GM18519 (cell line): Measurements from ENCODE around the gene MYL12B.
"Not testable (repeated sequence)": the region's sequence is repeated elsewhere in the genome, so short reads cannot be mapped to it uniquely, and the experiment has no call there.

Experiments
- ATAC-seq: cut with Tn5 transposase; IDR thresholded peaks from one replicate; pipeline ENCODE4 v1.9.1; 2021; ENCODE audit warnings: mild to moderate bottlenecking, moderate library complexity; ENCODE audit not compliant: unreplicated experiment, low FRiP score

Gene MYL12B

DNA sequence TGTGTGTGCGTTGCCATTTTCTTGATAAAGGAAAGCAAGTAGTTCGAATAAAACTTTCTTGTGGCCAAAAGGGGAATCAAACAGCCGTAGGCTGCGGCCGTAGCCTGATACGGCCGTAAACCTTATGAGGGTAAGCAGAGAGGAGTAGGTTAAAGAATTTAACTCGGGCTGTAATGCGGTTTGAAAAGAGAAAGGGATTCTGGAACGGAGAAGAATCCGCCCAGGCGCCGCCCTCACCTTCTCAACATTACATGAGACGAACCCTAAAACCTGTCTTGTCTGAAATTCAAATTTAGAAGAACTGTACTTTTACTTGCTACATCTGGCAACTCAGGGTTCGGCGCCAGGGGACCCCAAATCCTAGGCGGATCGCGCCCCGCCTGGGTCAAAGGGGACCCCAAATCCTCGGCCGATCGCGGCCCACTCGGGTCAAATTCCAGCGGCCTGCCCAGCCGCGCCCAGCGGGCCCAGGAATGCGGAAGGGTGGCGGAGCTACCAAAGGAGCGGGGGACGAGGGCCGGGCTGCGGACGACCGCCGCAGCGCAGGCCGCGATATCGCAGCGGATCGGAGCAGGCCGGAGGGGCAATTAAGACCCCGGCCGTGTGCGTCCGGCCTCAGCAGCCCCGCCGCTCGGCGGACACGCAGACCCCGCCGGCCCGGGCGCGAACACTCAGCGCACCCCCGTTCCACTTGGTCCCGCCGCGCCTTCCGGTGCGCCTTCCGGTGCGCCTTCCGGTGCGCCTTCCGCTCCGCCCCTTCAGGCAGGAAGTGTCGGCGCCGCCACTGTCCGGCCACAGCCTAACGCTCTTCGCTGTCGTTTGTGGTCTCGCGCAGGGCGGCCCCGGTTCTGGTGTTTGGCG lies at the start of gene MYL12B:
Gene MYL12B, plus strand, starts transcription at position 761 of the 861 bp plus-strand sequence. CDS start 10,766 bp downstream, outside the sequence.
- ATAC-seq: peak; percentile 76

DNA sequence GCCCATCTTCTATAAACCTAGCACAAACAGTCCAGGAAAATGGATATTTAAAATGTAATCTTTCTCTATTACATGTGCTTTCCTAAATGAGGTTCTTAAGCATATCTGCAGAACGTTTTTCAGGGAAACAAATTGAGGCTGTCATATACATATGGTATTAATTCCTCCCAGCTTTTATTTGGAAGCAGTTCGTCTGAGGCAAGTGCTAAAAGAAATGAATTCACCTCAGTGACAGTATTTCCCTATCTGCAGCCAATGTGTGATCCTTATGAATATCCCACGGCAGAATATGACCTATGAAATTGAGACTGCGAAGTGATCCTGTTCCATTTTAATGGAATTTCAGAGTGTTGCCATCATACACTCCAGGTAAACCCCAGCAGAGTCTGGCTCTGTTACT lies 49.3 kb upstream of the MYL12B start:
- ATAC-seq: no peak

DNA sequence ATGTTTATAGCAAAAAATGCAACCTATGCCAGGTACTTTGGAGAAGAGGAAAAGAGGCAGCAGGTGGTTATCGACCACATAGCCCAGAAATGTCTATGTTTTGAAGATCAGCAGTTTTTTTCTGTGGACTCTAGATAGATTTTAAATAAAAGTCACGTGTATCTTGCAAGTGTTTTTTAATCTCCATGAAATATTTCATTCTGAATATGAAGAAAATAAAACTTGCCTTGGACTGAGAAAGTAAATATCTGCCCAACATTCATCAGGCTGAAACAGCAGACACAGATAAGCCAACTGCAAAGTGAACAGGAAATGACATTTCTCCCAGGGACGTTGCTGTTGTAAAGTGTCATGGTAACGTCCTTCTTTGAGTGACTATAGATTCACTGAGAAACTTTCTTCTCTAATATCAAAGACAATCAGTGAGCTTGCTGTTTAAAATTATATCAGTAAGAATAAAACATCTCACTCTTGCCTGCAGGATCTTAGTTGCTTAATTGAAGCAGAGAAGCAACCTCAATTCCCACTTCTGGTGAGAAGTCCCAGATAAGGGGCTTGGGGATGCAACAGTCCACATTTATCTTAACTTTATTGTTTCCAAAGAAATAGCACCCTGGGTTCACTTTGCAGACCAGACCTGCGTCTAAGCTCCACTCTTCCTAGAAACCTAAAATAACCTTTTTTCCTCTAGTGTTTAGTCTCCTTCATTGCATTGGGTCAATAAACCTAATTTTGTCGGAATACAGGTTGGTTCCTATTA lies 48.5 kb upstream of the MYL12B start:
- no peak for ATAC-seq

DNA sequence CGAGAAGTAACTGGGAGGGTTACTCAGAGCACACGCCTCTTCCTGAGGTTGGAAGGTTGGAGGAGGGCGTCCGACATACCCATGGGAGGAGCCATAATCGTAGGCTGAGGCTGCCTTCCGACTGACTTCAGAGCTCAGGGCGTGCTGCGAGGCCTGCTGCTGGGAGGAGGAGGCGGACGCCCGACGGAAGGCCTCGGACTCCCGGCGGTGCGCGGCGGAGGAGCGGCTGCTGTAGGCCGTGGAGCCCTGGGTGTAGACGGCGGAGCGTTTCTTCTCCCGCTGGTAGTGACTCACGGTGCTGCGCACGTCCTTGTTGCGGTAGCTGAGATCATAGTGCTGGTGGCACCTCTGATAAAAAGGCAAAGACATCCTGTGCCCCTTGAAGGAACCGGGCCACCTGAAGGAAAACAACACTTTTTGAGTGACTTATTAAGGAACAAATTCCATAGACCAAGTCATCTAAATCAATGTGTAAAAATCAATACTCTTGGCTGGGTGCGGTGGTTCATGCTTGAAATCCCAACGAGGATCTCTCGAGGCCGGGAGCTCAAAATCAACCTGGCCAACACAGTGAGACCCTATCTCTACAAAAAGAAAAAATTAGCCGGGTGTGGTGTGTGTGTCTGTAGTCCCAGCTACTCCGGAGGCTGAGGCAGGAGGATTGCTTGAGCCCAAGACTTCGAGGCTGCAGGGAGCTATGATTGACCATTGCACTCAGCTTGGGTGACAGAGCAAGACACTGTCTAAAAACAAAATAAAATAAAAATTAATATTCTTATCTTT lies 46.9 kb upstream of the MYL12B start:
- no peak for ATAC-seq

DNA sequence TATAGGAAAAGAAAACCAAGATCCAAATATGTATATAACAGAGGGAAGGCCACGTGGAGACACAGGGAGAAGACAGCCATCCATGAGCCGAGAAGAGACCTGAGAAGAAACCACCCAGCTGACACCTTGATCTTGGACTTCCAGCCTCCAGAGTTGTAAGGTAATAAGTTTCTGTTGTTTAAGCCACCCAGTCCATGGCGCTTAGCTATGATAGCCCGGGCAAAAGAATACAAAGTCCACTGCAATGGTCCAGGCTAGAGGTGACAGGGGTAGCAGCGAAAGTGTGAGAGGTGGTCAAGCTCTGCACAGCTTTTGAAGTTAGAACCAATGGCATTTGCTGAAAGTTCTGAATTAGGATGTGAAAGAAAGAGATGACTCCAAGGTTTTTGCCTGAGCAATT lies 44.9 kb upstream of the MYL12B start:
- ATAC-seq: no peak

DNA sequence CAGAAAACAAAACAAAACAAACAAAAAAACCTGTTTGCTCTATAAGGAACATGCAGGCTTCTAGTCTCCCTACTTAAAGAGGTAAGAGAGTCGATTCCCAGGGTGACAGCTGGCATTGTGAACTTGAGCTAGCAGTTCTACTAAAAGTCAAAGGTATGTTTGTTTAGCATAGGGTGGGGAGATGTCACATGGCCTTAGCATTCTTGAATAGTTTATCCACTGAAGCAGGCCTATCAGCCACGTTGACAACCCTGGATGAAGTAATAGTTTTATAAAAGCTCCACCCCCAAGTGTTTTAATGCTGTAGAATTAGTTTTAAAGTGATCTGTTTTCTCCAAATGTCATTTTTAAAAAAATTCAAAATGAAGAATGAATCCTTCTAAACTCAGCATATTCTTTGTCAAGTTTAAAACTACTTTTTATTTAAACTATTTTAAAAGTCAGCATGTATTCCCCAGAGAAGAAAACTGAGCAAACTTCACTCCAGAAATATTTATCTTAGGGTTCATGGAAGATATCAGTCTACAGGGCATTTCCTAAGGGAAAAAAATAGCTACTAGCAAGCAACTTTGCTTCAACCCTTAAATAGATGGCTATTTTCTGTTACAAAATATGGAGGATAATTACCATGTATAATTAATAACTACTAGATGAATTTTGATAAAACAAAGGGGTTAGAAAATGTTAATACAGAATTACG lies 43.8 kb upstream of the MYL12B start:
- ATAC-seq: no peak

DNA sequence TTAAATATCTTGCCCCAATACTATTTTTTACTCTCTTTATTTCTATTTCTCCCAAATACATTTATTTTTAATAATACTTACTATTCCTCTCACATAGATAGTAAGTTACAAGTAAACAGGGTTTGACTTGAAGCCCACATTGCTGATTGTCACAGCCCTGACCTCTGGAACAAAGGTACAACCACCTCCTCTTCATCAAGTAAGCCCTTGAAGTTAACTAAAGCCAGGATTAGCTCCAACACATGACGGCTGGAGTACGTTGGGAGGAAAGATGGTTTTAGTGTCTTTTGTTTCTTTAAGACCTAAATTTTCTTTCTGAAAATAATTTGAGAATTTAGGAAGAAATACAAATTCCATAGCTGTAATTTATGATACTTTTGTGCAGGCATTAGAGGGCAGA lies 43.1 kb upstream of the MYL12B start:
- no peak for ATAC-seq

DNA sequence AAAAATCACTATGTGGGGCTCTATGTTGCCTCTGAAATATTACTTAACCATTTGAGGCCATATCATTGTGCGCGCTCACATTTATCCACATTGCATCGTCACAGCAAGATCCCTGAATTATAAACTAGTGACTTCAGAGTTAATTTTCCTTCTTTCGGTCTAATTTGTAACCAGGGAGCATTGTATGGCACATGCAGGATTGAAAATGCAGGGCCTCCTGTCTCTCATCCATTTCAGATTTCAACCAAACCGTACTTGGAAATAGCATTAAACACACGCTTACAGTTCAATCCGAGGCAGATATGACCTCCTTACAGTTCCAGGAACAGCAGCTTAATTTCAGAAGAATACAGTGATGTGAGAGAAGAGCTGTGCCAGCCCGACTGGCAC lies 42.7 kb upstream of the MYL12B start:
- no peak for ATAC-seq

DNA sequence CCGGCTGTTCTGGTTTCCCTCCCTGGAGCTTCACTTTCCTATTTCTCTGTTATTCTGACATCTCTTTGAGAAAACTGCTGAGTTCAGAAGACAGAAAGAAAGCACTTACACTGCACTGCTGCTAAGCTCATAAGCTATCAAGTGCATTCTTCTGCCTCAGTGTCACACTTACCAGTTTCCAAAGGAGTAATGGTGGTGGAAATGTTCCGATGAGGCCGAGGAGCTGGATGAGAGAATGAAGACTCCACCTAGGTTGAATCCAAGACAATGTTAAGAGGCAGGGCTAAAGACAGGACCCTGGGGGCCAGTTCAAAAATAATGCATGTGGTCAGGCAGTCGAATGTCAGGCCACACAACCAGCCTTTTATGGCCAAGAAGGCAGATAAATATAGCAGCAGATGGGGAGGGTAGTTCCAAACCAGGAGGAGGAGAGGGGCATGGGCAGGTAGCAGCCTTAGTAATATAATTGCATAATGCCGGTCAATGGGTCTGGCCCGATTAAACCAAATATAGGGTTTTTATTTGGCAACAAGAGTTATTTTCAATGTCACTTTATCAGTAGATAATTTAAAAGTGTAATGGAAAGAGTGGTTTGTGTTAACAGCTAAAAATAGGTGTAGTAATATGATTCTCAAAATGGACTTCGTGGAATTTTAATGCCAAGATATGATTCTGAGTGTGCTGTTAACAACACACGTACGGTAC lies 42.1 kb upstream of the MYL12B start, which contains the start of gene MYOM1:
Gene MYOM1, minus strand, starts transcription at position 338 of the 705 bp plus-strand sequence. CDS start 4,745 bp downstream, outside the sequence.
- ATAC-seq: no peak

DNA sequence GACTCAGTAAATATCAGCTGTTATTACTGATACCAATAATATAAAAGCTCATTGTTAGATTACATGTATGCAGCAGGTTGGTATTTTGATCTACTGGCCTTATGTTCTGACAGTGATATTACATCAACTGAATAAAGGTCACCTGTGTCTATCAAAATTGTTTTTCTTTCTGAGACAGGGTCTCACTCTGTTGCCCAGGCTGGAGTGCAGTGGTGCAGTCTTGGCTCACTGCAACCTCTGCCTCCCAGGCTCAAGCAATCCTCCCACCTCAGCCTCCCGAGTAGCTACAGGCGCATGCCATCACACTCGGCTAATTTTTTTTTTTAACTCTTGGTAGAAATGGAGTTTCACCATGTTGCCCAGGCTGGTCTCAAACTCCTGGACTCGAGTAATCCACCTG lies 41.1 kb upstream of the MYL12B start:
- not testable (repeated sequence) for ATAC-seq

DNA sequence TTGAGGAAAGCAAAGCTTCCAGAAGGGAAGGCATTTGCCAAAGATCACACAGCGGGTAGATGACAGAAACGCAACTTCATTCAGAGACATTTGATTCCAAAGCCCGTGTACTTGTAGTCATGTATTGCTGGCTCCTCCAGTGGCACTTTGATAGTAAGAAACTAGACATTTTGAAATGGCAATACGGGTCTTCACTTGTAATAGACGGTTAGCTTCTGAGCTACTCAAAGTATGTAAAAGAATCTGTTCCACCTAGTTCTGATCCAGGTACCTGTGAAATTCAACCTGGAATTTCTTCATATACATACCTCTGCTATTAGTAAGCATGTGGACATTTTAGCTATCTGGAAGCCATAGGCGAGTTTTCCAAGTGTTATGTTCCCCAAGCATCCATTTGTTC lies 40.4 kb upstream of the MYL12B start:
- no peak for ATAC-seq

DNA sequence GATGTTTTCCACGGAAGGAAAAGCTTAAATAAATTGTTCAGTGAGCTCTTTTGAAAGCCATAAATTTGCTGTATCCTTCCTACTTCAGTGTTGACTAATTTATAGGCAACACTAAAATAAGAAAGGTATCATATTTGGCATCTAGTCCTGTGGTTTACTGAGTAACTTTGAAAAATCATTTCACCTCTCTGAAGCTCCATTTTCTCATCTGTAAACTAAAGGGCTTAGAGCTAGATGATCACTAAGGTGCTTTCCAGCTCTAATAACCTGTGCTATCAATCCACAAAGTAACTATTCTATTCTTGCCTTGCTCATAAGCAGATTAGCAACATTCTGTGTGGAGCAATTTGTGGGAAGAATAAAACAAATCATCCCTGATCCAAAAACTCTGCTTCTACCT lies 38.6 kb upstream of the MYL12B start:
- ATAC-seq: no peak

DNA sequence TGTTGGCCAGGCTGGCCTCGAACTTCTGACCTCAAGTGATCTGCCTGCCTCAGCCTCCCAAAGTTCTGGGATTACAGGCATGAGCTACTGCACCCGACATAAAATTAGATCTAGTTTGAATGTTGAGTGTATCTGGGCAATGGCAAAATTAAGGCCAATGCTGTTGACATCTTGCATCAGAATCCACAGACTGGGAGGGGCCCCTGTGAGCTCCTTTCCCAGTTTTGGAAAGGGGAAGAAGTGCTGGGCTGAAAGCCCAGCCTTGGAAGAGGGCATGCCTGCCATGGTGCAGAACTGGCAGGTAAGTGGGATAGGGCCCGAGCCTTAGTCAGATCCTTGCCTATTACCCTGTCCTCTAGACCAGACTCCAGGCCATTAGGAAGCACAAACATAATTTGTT lies 37.7 kb upstream of the MYL12B start:
- no peak for ATAC-seq

DNA sequence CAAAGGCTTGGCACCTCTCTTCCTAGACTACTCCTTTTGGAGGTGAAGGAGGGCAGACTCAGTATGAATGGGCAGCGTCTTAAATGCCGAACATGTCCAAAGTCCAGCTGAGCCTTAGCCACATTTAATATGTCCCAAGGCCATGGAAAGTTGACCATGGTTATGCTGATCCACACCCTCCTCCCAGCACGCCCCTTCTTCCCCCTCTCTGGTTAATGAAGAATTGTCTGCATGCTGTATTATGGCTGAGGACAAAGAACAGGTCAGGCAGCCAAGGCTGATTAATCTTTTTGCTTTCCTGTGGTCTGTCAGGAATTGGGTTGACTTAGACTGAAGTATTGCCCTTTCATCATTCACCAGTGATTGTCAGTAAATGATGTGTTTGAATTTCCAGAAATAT lies 36.3 kb upstream of the MYL12B start:
- no peak for ATAC-seq

DNA sequence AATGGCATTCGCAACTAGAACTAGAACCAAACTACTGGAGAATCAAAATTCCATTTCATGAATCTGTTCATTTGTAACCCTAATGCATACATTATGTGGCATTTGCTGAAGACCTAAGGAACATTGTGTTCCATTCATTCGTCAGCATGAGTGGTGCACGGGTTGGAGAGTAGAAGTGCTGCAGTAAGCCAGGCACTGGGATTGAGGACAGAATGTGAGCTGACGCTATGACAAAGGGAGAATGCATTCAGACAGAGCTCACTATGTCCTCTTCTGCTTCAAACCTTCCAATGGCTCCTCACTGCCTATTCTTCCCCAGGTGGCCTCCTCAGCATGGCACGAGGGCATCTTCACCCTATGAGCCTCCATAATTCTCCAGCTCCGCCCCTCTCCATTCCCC lies 35.9 kb upstream of the MYL12B start:
- no peak for ATAC-seq

DNA sequence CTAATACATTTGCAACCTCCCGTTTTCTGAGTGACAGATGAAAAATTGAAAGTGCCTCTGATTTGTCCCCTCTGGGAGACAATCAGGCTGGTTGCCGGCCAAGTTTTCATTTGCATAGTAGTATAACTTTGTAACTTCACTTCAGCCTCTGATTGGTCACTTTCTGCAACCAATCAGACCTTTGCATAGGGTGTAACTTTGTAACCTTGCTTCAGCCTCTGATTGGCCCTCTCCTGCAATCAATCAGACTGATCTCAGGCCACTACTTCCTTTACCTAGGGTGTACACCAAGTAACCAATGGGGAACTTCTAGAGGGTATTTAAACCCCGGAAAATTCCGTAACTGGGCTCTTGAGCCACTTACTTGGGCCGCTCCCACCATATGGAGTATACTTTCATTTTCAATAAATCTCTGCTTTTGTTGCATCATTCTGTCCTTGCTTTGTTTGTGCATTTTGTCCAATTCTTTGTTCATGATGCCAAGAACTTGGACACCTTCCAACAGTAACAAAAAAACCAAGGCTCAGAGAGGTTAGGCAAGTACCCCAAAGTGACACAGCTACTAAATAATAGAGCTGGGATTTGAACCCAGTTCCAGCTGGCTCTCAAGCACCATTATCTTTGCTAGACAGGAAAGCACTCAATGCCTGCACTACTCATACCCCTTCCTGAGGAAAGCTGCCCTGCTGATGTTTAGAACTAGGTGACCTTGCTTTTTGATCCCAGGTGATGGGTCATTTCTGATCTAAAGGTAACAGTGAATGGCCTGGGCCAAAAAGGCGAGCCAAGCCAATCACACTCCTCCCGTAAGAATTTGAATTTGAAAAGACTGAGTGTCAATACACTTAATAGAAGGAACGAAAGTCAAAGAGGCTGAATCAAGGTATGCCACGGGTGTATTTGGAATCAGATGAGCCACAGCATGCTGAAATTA lies 31.3 kb upstream of the MYL12B start:
- ATAC-seq: no peak

DNA sequence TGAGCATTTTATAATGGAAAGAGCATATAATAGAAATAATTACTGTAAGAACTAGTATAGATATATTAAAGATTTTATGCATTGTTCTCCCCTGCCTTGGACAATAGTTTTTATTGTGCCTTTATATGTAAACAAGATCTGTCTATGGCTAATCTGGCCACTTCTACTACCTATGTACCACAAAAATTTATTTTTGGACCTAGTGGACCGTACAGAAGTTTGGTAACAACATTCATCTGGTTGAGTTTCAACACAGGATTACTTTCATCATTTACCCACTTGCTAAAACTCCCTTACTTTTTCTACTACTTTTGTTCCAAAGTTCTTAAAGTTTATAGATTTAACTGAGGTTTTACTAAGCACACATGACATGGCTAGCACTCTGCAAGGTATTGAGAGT lies 28.9 kb upstream of the MYL12B start:
- no peak for ATAC-seq

DNA sequence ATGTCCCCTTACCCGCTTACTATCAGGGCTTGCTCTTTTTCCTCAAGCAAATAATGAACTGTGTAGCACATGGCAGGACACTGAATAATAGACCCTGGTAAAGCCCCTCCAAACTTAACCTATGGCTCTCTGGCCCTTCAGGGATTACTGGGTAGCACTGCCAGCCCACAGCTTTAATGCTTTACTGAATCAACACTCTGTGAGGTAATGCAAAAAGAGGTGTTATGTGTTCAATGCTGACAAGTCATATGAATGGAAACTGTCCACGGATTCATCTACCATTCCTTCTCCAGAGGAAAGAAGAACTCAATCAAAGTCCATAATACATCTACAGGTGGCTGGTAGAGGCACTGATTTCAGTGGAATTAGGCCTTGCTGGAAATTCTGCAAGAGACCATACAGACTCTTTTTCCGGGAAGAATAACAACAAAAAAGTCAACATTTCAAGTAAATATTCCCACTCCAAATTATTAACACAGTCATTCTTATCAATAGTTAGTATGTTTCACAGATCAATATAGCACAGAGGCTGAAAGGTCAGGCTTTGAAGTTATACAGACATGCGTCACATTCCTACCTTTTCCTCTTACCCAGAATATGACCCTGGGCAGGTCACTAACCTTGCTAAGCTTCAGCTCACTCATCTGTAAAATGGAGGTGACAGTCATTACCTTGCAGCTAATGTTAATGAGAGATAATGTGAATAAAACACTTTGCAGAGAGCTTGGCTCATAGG lies 28.3 kb upstream of the MYL12B start:
- no peak for ATAC-seq
